HepG2 (cell line): ENCODE data around the gene DRAP1. TPM values are rescaled to one million over a fixed set of nuclear protein-coding genes. Genes with fewer than 3 reads are reported as not detected.

ENCODE experiments used
- CHD2 ChIP-seq: IDR thresholded peaks from 2 replicates; pipeline ENCODE4 v1.6.1; 2011; ENCODE audit warnings: low read depth, low read length, improper control_type of control experiment
- HOXA9 ChIP-seq: sonication (generic); formaldehyde crosslinking; IDR thresholded peaks from 2 replicates; pipeline ENCODE4 v1.8.1; 2022; ENCODE audit warnings: missing genetic modification reagents, mild to moderate bottlenecking, moderate library complexity, borderline replicate concordance
- MEIS2 ChIP-seq: sonication (generic); formaldehyde crosslinking; IDR thresholded peaks from 2 replicates; pipeline ENCODE4 v1.9.0; 2021; ENCODE audit warnings: mild to moderate bottlenecking, missing genetic modification reagents
- NCOA1 ChIP-seq: sonication (generic); formaldehyde crosslinking; IDR thresholded peaks from 2 replicates; pipeline ENCODE4 v1.9.0; 2021; ENCODE audit warnings: missing genetic modification reagents
- PCBP2 ChIP-seq: fragments of 200-400 bp; formaldehyde crosslinking; optimal IDR thresholded peaks from 2 replicates; pipeline ENCODE3; 2018; ENCODE audit warnings: low read length, low read depth; ENCODE audit not compliant: poor library complexity, severe bottlenecking
- SMAD1 ChIP-seq: sonication (generic); formaldehyde crosslinking; IDR thresholded peaks from 2 replicates; pipeline ENCODE4 v1.4.0; 2020; ENCODE audit warnings: missing genetic modification reagents, low read depth, mild to moderate bottlenecking, borderline replicate concordance
- WIZ ChIP-seq: sonication (generic); formaldehyde crosslinking; IDR thresholded peaks from 2 replicates; pipeline ENCODE4 v1.5.1; 2020; ENCODE audit warnings: mild to moderate bottlenecking, missing genetic modification reagents
- ZBTB21 ChIP-seq: sonication (generic); formaldehyde crosslinking; IDR thresholded peaks from 2 replicates; pipeline ENCODE4 v1.4.0; 2020; ENCODE audit warnings: missing genetic modification reagents
- ZFX ChIP-seq: sonication (generic); formaldehyde crosslinking; IDR thresholded peaks from 2 replicates; pipeline ENCODE4 v1.4.0; 2020; ENCODE audit warnings: mild to moderate bottlenecking, low read depth, missing genetic modification reagents, moderate library complexity
- ZNF484 ChIP-seq: sonication (generic); formaldehyde crosslinking; IDR thresholded peaks from 2 replicates; pipeline ENCODE4 v1.5.1; 2020; ENCODE audit warnings: mild to moderate bottlenecking, low read depth, missing genetic modification reagents, borderline replicate concordance
- ZNF550 ChIP-seq: sonication (generic); formaldehyde crosslinking; IDR thresholded peaks from 2 replicates; pipeline ENCODE4 v1.4.0; 2020; ENCODE audit warnings: mild to moderate bottlenecking, missing genetic modification reagents, borderline replicate concordance
- ZNF674 ChIP-seq: sonication (generic); formaldehyde crosslinking; IDR thresholded peaks from 2 replicates; pipeline ENCODE4 v1.5.0; 2020; ENCODE audit warnings: low read depth, mild to moderate bottlenecking, missing genetic modification reagents
- ZNF713 ChIP-seq: sonication (generic); formaldehyde crosslinking; IDR thresholded peaks from 2 replicates; pipeline ENCODE4 v1.4.0; 2020; ENCODE audit warnings: mild to moderate bottlenecking, missing genetic modification reagents
- ZNF788 ChIP-seq: sonication (generic); formaldehyde crosslinking; IDR thresholded peaks from 2 replicates; pipeline ENCODE4 v1.5.0; 2020; ENCODE audit warnings: mild to moderate bottlenecking, missing genetic modification reagents, borderline replicate concordance
- ZSCAN20 ChIP-seq: sonication (generic); formaldehyde crosslinking; IDR thresholded peaks from 2 replicates; pipeline ENCODE4 v1.4.0; 2020; ENCODE audit warnings: missing genetic modification reagents, mild to moderate bottlenecking, borderline replicate concordance
- polyA plus RNA-seq, 8 experiments: library from polyadenylated mRNA; depleted of rRNA in 3 of 8; stranded (reverse) in 7 of 8; unstranded in 1 of 8; fragments of >200 nt; fragmentation: Illumina TruSeq in 4 of 8; extraction: Trizol in 4 of 8; gene quantifications; 2 replicates each; pipeline versions ENCODE4 v1.2.1 to v1.2.3, GENCODE V29; 2011 to 2016; ENCODE audit warnings: low read depth in 4 of 8, missing spikeins in 1 of 8, mixed read lengths in 1 of 8; ENCODE audit not compliant: insufficient read depth in 1 of 8
- total RNA-seq, 5 experiments: library from RNA; depleted of rRNA; stranded (reverse); fragments of >200 nt; fragmentation: Illumina TruSeq; extraction: Trizol; gene quantifications; 2 replicates each; pipeline ENCODE4 v1.2.3, GENCODE V29; 2016; ENCODE audit warnings: low read depth in 1 of 5
- TF ChIP-seq, protein P1 (sequence below): sonication (generic); formaldehyde crosslinking; IDR thresholded peaks from 2 replicates; pipeline ENCODE4 v1.5.0; 2020; ENCODE audit warnings: mild to moderate bottlenecking, missing genetic modification reagents
- TF ChIP-seq, protein P2 (sequence below): sonication (generic); formaldehyde crosslinking; IDR thresholded peaks from 2 replicates; pipeline ENCODE4 v1.8.1; 2022; ENCODE audit warnings: low read depth, mild to moderate bottlenecking, missing genetic modification reagents
- TF ChIP-seq, protein P3 (sequence below): sonication (generic); formaldehyde crosslinking; IDR thresholded peaks from 2 replicates; pipeline ENCODE4 v1.9.0; 2022; ENCODE audit warnings: low read depth, missing genetic modification reagents
- TF ChIP-seq, protein P4 (sequence below): sonication (generic); formaldehyde crosslinking; conservative IDR thresholded peaks from 2 replicates; pipeline ENCODE4 v1.4.0; 2020; ENCODE audit warnings: mild to moderate bottlenecking, missing genetic modification reagents, moderate library complexity

DRAP1 gene
- total and polyA plus RNA-seq, 2 of the 13 experiments (the other 11 are each of a cell fraction or from before 2014, with no cell fraction given), result 46.8 to 52.3 TPM

DNA sequence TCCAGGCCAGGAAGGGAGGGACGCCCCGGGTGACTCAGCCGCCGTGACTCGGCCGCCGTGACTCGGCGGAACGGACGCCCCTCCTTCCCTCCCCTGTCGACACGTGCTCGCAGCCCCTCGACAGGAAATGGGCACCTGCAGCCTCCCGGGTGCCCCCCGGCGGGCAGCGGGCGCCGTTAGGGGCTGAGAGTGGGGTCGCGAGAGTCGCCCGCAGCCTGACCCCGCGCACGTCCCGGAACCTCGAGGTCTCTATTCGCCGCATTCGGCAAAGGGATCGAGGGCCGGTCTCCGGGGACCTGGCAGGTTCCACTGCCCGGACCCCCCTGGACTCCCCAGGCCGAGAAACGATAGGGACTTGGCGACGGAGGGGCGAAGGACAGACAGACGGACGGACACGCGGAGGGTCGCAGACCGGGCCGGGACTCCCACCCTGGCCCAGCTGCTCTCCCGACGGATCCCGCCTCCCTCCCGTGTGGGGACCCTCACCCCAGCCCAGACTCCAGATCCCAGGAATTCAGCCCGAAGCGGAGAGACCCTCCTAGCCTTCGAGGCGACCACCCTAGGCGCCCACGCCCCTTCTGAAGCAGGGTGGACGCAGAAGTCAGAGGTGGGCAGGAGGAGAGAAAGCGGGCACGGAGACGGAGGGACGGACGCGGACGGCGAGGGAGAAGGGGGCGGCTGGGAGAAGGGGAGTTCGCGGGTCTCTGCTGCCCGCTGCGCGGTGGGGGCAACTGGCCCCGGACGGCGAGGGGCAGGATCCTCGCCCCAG is 19.7 kb upstream of the DRAP1 start (continued):
- no peak for TF ChIP-seq ZNF550
- no peak for TF ChIP-seq MEIS2 (CRISPR knock-in tag)
- TF ChIP-seq WIZ (CRISPR knock-in tag), result no peak
- TF ChIP-seq, protein P1, sequence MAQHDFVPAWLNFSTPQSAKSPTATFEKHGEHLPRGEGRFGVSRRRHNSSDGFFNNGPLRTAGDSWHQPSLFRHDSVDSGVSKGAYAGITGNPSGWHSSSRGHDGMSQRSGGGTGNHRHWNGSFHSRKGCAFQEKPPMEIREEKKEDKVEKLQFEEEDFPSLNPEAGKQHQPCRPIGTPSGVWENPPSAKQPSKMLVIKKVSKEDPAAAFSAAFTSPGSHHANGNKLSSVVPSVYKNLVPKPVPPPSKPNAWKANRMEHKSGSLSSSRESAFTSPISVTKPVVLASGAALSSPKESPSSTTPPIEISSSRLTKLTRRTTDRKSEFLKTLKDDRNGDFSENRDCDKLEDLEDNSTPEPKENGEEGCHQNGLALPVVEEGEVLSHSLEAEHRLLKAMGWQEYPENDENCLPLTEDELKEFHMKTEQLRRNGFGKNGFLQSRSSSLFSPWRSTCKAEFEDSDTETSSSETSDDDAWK, result no peak
- TF ChIP-seq ZFX, result peak; percentile 70
- TF ChIP-seq ZNF484 (CRISPR knock-in tag), result no peak
- no peak for TF ChIP-seq PCBP2
- TF ChIP-seq ZNF713 (CRISPR knock-in tag), result no peak
- no peak for TF ChIP-seq NCOA1 (CRISPR knock-in tag)
- 0 out of 2 replicates have a peak, but pooled peaks have one; percentile 74 for TF ChIP-seq HOXA9 (CRISPR knock-in tag)
- TF ChIP-seq ZBTB21 (CRISPR knock-in tag), result no peak
- TF ChIP-seq SMAD1, result no peak
- TF ChIP-seq ZNF788 (CRISPR knock-in tag), result 0 out of 2 replicates have a peak, but pooled peaks have one; percentile 9
- TF ChIP-seq, protein P2, sequence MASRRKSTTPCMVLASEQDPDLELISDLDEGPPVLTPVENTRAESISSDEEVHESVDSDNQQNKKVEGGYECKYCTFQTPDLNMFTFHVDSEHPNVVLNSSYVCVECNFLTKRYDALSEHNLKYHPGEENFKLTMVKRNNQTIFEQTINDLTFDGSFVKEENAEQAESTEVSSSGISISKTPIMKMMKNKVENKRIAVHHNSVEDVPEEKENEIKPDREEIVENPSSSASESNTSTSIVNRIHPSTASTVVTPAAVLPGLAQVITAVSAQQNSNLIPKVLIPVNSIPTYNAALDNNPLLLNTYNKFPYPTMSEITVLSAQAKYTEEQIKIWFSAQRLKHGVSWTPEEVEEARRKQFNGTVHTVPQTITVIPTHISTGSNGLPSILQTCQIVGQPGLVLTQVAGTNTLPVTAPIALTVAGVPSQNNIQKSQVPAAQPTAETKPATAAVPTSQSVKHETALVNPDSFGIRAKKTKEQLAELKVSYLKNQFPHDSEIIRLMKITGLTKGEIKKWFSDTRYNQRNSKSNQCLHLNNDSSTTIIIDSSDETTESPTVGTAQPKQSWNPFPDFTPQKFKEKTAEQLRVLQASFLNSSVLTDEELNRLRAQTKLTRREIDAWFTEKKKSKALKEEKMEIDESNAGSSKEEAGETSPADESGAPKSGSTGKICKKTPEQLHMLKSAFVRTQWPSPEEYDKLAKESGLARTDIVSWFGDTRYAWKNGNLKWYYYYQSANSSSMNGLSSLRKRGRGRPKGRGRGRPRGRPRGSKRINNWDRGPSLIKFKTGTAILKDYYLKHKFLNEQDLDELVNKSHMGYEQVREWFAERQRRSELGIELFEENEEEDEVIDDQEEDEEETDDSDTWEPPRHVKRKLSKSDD, result no peak
- TF ChIP-seq ZSCAN20, result no peak
- TF ChIP-seq CHD2, result 0 out of 2 replicates have a peak, but pooled peaks have one; percentile 16
- no peak for TF ChIP-seq ZNF674 (CRISPR knock-in tag)
- TF ChIP-seq, protein P3, sequence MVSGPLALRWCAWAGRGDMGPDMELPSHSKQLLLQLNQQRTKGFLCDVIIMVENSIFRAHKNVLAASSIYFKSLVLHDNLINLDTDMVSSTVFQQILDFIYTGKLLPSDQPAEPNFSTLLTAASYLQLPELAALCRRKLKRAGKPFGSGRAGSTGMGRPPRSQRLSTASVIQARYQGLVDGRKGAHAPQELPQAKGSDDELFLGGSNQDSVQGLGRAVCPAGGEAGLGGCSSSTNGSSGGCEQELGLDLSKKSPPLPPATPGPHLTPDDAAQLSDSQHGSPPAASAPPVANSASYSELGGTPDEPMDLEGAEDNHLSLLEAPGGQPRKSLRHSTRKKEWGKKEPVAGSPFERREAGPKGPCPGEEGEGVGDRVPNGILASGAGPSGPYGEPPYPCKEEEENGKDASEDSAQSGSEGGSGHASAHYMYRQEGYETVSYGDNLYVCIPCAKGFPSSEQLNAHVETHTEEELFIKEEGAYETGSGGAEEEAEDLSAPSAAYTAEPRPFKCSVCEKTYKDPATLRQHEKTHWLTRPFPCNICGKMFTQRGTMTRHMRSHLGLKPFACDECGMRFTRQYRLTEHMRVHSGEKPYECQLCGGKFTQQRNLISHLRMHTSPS (CRISPR knock-in tag), result peak; percentile 70; the same call in 1 of the 2 replicates
- TF ChIP-seq, protein P4, sequence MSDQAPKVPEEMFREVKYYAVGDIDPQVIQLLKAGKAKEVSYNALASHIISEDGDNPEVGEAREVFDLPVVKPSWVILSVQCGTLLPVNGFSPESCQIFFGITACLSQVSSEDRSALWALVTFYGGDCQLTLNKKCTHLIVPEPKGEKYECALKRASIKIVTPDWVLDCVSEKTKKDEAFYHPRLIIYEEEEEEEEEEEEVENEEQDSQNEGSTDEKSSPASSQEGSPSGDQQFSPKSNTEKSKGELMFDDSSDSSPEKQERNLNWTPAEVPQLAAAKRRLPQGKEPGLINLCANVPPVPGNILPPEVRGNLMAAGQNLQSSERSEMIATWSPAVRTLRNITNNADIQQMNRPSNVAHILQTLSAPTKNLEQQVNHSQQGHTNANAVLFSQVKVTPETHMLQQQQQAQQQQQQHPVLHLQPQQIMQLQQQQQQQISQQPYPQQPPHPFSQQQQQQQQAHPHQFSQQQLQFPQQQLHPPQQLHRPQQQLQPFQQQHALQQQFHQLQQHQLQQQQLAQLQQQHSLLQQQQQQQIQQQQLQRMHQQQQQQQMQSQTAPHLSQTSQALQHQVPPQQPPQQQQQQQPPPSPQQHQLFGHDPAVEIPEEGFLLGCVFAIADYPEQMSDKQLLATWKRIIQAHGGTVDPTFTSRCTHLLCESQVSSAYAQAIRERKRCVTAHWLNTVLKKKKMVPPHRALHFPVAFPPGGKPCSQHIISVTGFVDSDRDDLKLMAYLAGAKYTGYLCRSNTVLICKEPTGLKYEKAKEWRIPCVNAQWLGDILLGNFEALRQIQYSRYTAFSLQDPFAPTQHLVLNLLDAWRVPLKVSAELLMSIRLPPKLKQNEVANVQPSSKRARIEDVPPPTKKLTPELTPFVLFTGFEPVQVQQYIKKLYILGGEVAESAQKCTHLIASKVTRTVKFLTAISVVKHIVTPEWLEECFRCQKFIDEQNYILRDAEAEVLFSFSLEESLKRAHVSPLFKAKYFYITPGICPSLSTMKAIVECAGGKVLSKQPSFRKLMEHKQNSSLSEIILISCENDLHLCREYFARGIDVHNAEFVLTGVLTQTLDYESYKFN, result no peak; the same call in 1 of the 2 replicates
